CD4-positive, alpha-beta T cell treated with Interleukin-4 for 4 hours (primary cell): ENCODE measurements around the gene BICDL1.

Source experiments
- DNase-seq: peaks from one replicate; pipeline ENCODE4 v3.0.0-alpha.2; 2020

The BICDL1 gene

GRCh38 chr12:120103044-120103338, 114.0 kb downstream of the BICDL1 start:
- DNase-seq = no peak

- DNase-seq = no peak
These were observed 114.3 kb downstream of the BICDL1 start for GRCh38 chr12:120103371-120103770.

GRCh38 chr12:120106151-120106550, 117.1 kb downstream of the BICDL1 start:
- no peak for DNase-seq

- DNase-seq = no peak
These were observed 120.7 kb downstream of the BICDL1 start for GRCh38 chr12:120109570-120110267.

- peak; percentile 66 for DNase-seq
These were observed 121.8 kb downstream of the BICDL1 start for GRCh38 chr12:120110550-120111501.

GRCh38 chr12:120115066-120115465, 126.0 kb downstream of the BICDL1 start:
- no peak for DNase-seq

GRCh38 chr12:120115692-120116440, 126.8 kb downstream of the BICDL1 start:
- no peak for DNase-seq

GRCh38 chr12:120116441-120116791, 127.4 kb downstream of the BICDL1 start, which contains the start of gene RAB35:
Gene RAB35, minus strand, starts transcription at chr12:120116753. Its CDS starts 103 bp downstream, at chr12:120116650.
- no peak for DNase-seq

GRCh38 chr12:120116792-120117651, 128.0 kb downstream of the BICDL1 start:
- DNase-seq = peak; percentile 95

GRCh38 chr12:120117961-120118320, 128.9 kb downstream of the BICDL1 start:
- no peak for DNase-seq

GRCh38 chr12:120118321-120119061, 129.5 kb downstream of the BICDL1 start:
- DNase-seq = no peak

- peak; percentile 46 for DNase-seq
These were observed 130.4 kb downstream of the BICDL1 start for GRCh38 chr12:120119271-120119973.

GRCh38 chr12:120121343-120121742, 132.3 kb downstream of the BICDL1 start:
- no peak for DNase-seq

- peak; percentile 38 for DNase-seq
These were observed 132.8 kb downstream of the BICDL1 start for GRCh38 chr12:120121766-120122293.

- no peak for DNase-seq
These were observed 136.0 kb downstream of the BICDL1 start for GRCh38 chr12:120125029-120125428.

GRCh38 chr12:120125792-120126634, 137.0 kb downstream of the BICDL1 start:
- DNase-seq = no peak

- no peak for DNase-seq
These were observed 137.6 kb downstream of the BICDL1 start for GRCh38 chr12:120126635-120127005.

- DNase-seq = no peak
These were observed 141.0 kb downstream of the BICDL1 start for GRCh38 chr12:120130011-120130410.

GRCh38 chr12:120131116-120131515, 142.1 kb downstream of the BICDL1 start:
- DNase-seq = no peak
